GM12878 (cell line): ENCODE results near the gene TRAFD1. TPM values are rescaled to one million over a fixed set of nuclear protein-coding genes. Genes with fewer than 3 reads are reported as not detected.
"Not testable (repeated sequence)": the region's sequence is repeated elsewhere in the genome, so short reads cannot be mapped to it uniquely, and the experiment has no call there.

Experiments
- ATAC-seq: fragments of 200-7000 bp; cut with Tn5 transposase; 3 replicates; pipeline ENCODE4 v1.9.1; 2020; ENCODE audit warnings: mild to moderate bottlenecking, moderate library complexity
- BruUV-seq: library from RNA; stranded (reverse); fragments of 400-500 nt; replicated peaks from 2 replicates; lab custom pipeline; 2021; lab: Mats Ljungman, UMichigan
- CTCF ChIA-PET: fragments of 300-600 bp; sonication (Branson Sonifier 250); formaldehyde crosslinking; extraction: SDS; loops from one replicate; lab custom pipeline; 2021; ENCODE audit warnings: inconsistent platforms; lab: Yijun Ruan, JAX
- POLR2A ChIA-PET: fragments of 350-600 bp; formaldehyde crosslinking; extraction: SDS; loops from one replicate; lab custom pipeline; 2021; ENCODE audit warnings: inconsistent platforms; lab: Charles Lee
- RAD21 ChIA-PET: fragments of 300-600 bp; sonication (Branson Sonifier 250); formaldehyde crosslinking; loops from one replicate; lab custom pipeline; 2023; ENCODE audit warnings: antibody characterized with exemption; ENCODE audit not compliant: unreplicated experiment; lab: Charles Lee
- SMC1A ChIA-PET: fragments of 300-600 bp; sonication (Branson Sonifier 250); formaldehyde crosslinking; loops from one replicate; lab custom pipeline; 2023; ENCODE audit not compliant: unreplicated experiment, uncharacterized antibody; lab: Charles Lee
- DNase-seq: peaks from one replicate; pipeline ENCODE4 v3.0.0-alpha.2; 2011; ENCODE audit warnings: low read depth, low spot score
- FAIRE-seq: peaks from 3 replicates; lab custom pipeline; 2011; peaks lifted over from hg19 to GRCh38; lab: Jason Lieb, UNC
- H2AFZ ChIP-seq: 2 replicates; pipeline ENCODE4 v1.6.0; 2011; ENCODE audit warnings: low read depth, low read length, control low read depth; ENCODE audit not compliant: control insufficient read depth
- H3K27ac ChIP-seq: 2 replicates; pipeline ENCODE4 v1.5.1; 2011; ENCODE audit warnings: control low read depth; ENCODE audit not compliant: control insufficient read depth, insufficient read depth
- H3K27me3 ChIP-seq, 2 experiments: replicated peaks in 1 of 2; 2 replicates each; pipeline versions ENCODE4 v1.6.0 to v1.6.1; 2011; ENCODE audit warnings: low read length in 1 of 2; ENCODE audit not compliant: control insufficient read depth in 2 of 2, insufficient read depth in 2 of 2
- H3K36me3 ChIP-seq, 2 experiments: 2 replicates each; pipeline ENCODE4 v1.5.1; 2011; ENCODE audit warnings: low read length in 1 of 2; ENCODE audit not compliant: control insufficient read depth in 2 of 2, insufficient read depth in 2 of 2
- H3K4me1 ChIP-seq: 2 replicates; pipeline ENCODE4 v1.6.1; 2011; ENCODE audit warnings: mild to moderate bottlenecking, low read length, moderate library complexity, mixed read lengths; ENCODE audit not compliant: control insufficient read depth, insufficient read depth
- H3K4me2 ChIP-seq: 2 replicates; pipeline ENCODE4 v1.6.0; 2011; ENCODE audit warnings: control low read depth; ENCODE audit not compliant: control insufficient read depth, insufficient read depth
- H3K4me3 ChIP-seq: fragments of 200-600 bp; sonication (generic); 2 replicates; pipeline ENCODE4 v1.5.1; 2016
- H3K79me2 ChIP-seq: 2 replicates; pipeline ENCODE4 v1.6.0; 2011; ENCODE audit warnings: low read length; ENCODE audit not compliant: control insufficient read depth, insufficient read depth
- H3K9ac ChIP-seq: 2 replicates; pipeline ENCODE4 v1.8.0; 2011; ENCODE audit warnings: low read length, control low read depth, mixed read lengths; ENCODE audit not compliant: control insufficient read depth, insufficient read depth
- H3K9me3 ChIP-seq: replicated peaks from 3 replicates; pipeline ENCODE4 v1.5.1; 2011; ENCODE audit warnings: mild to moderate bottlenecking, low read length; ENCODE audit not compliant: control insufficient read depth, insufficient read depth
- H4K20me1 ChIP-seq: 2 replicates; pipeline ENCODE4 v1.6.0; 2011; ENCODE audit not compliant: control insufficient read depth, insufficient read depth
- ASH2L ChIP-seq: fragments of 300-600, 200-600 bp; sonication (generic); IDR thresholded peaks from 2 replicates; pipeline ENCODE4 v1.6.1; 2017; ENCODE audit warnings: low read depth, mild to moderate bottlenecking, borderline replicate concordance
- BHLHE40 ChIP-seq, 2 experiments: fragments of 450-650 bp in 1 of 2; IDR thresholded peaks; 2 replicates each; pipeline ENCODE4 v1.6.1; 2011 to 2017; ENCODE audit warnings: low read depth in 2 of 2, borderline replicate concordance in 1 of 2, improper control_type of control experiment in 1 of 2, low read length in 1 of 2, mild to moderate bottlenecking in 1 of 2
- E2F8 ChIP-seq: fragments of 450-650 bp; IDR thresholded peaks from 2 replicates; pipeline ENCODE4 v1.6.1; 2018; ENCODE audit warnings: mild to moderate bottlenecking, low read depth, moderate library complexity; ENCODE audit not compliant: partially characterized antibody
- HDGF ChIP-seq: fragments of 450-650 bp; IDR thresholded peaks from 2 replicates; pipeline ENCODE4 v1.6.1; 2016; ENCODE audit warnings: antibody characterized with exemption
- MEF2B ChIP-seq: fragments of 450-650 bp; IDR thresholded peaks from 2 replicates; pipeline ENCODE4 v1.6.1; 2018; ENCODE audit warnings: mild to moderate bottlenecking, moderate library complexity; ENCODE audit not compliant: partially characterized antibody, poor library complexity, severe bottlenecking
- SUZ12 ChIP-seq: fragments of 200-600 bp; sonication (generic); IDR thresholded peaks from one replicate; pipeline ENCODE4 v1.6.1; 2018; ENCODE audit warnings: antibody characterized with exemption, mild to moderate bottlenecking; ENCODE audit not compliant: unreplicated experiment
- WGBS: methylation state at CpG from one replicate; pipeline ENCODE4 v1.1.6; 2016; ENCODE audit warnings: low lambda C conversion rate; ENCODE audit not compliant: insufficient replicate concordance, insufficient coverage; ENCODE audit errors: missing lambda C conversion rate; 5-methylcytosine and 5-hydroxymethylcytosine counted together
- in situ Hi-C: fragments of 300-500 bp; cut with MboI; formaldehyde crosslinking; loops from 9 replicates; pipeline ENCODE4 v1.14.3; 2018; ENCODE audit warnings: mixed read lengths
- intact Hi-C: fragments of 100-400 bp; cut with micrococcal nuclease; formaldehyde crosslinking; loops from one replicate; pipeline ENCODE4 v1.14.2; 2022; ENCODE audit not compliant: unreplicated experiment
- polyA plus RNA-seq, 11 experiments: library from polyadenylated mRNA; depleted of rRNA in 4 of 11; unstranded in 6 of 11; stranded (reverse) in 5 of 11; fragments of >200 nt; fragmentation: Nextera tagmentation in 4 of 11; fragmentation: Illumina TruSeq in 1 of 11; extraction: Ambion mirVana in 4 of 11; extraction: Trizol in 1 of 11; gene quantifications; 1 replicate in 1 of 11; 2 replicates in 10 of 11; pipeline versions ENCODE4 v1.2.1 to v1.2.3, GENCODE V29; 2011 to 2016; ENCODE audit warnings: inconsistent platforms in 2 of 11, missing spikeins in 2 of 11, low read depth in 1 of 11
- total RNA-seq, 4 experiments: library from RNA; depleted of rRNA in 3 of 4; stranded (reverse); fragments of >200 nt in 3 of 4; fragmentation: Illumina TruSeq in 1 of 4; extraction: Trizol in 1 of 4; gene quantifications; 2 replicates each; pipeline versions ENCODE4 v1.2.1 to v1.2.3, GENCODE V29; 2013 to 2021

Gene TRAFD1
- total and polyA plus RNA-seq, 10 of the 15 experiments (the other 5 are each of a cell fraction or from before 2014, with no cell fraction given): 37.2 to 55.5 (median 46.2) TPM

GRCh38 chr12:112153893-112154219, 28.5 kb downstream of the TRAFD1 start (continued):
- TF ChIP-seq SUZ12 (no peak), HDGF (no peak), ASH2L (no peak), MEF2B (no peak), BHLHE40 (IDR thresholded peaks at IDR 0.05; ENCODE audit: borderline replicate concordance in 1 of 2, low read depth in 2 of 2, low read length in 1 of 2) (no peak), E2F8 (no peak)

DNA sequence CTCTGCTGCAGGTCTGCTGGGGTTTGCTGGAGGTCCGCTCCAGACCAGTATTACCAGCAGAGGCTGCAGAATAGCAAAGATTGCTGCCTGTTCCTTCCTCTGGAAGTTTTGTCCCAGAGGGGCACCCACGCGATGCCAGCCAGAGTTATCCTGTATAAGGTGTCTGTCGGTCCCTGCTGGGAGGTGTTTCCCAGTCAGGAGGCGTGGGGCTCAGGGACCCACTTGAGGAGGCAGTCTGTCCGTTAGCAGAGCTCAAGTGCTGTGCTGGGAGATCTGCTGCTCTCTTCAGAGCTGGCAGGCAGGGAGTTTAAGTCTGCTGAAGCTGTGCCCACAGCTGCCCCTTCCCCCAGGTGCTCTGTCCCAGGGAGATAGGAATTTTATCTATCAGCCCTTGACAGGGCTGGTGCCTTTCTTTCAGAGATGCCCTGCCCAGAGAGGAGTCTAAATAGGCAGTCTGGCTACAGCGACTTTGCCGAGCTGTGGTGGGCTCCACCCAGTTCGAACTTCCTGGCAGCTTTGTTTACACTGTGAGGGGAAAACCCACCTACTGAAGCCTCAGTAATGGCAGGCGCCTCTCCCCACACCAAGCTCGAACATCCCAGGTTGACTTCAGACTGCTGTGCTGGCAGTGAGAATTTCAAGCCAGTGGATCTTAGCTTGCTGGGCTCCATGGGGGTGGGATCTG, 33.2 kb downstream of the TRAFD1 start:
- DNase-seq, ATAC-seq, CTCF ChIA-PET, RAD21 ChIA-PET, H3K4me2 ChIP-seq, H2AFZ ChIP-seq, FAIRE-seq, BruUV-seq, H3K27me3 ChIP-seq, H3K4me3 ChIP-seq, intact Hi-C loops, H3K9me3 ChIP-seq, H3K79me2 ChIP-seq, H3K4me1 ChIP-seq, H4K20me1 ChIP-seq, in situ Hi-C loops, H3K27ac ChIP-seq, H3K9ac ChIP-seq: not testable (repeated sequence)
- 60% methylated on average over 11 of the region's 11 CpGs for WGBS
- ChIA-PET POLR2A (interaction anchor here (0.6 kb wide), 1 partner anchor 338 kb away, joined by 5 read pairs; no protein-coding TSS in a partner anchor), SMC1A (interaction anchor here (1.5 to 1.7 kb wide), 2 partner anchors 11 to 26 kb away, joined by 3 read pairs; no protein-coding TSS in a partner anchor)
- peaks cover 4 to 13% of the 10 kb centered on the region in 2 experiments; a peak in 3 of 4 replicates for H3K36me3 ChIP-seq
